EH (cell line): ENCODE data around the gene TCEANC2.
"Not testable (repeated sequence)": the region's sequence is repeated elsewhere in the genome, so short reads cannot be mapped to it uniquely, and the experiment has no call there.

Source experiments
- DNase-seq: peaks from one replicate; pipeline ENCODE4 v3.0.0-alpha.2; 2015; ENCODE audit warnings: low read depth

Gene TCEANC2

GRCh38 chr1:54027848-54028247 lies 25.6 kb upstream of the TCEANC2 start:
- DNase-seq: no peak

- DNase-seq: no peak
Observed at GRCh38 chr1:54028306-54029251, 24.8 kb upstream of the TCEANC2 start.

DNA sequence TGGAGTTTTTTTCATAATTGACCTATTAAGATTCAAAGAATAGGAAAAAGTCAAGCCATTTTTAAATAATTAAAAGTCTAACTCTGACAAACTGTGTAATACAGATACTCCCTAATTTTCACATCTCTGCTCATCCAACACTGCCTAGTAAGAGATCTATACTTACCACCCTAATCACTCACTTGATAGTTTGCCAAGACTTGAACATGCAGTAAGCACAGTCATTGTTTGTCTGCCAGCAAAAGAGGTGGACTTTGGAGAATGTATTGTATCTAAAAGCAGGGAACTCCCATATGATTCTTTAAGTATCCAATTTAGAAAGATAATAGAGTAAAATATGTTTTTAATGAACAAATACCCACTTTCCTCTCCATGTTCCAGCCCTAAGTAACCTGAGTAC lies 15.9 kb upstream of the TCEANC2 start:
- DNase-seq: no peak

DNA sequence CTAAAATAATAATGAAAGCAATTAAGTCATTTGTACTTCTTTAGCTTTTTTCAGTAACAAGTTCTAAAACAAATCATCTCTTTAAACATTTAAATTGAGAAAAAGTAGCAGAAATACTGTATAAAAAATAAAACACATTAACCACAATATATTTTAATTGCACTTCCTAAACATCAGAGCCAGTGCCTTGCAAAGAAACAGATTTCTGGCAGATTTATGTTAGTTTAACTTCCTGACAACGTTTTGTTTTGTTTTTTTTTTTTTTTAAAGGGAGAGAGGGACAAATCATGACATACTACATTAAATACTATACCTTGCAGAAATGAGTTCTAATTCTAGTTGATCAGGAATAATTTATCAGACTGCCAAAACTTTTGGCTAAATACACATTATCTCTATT lies 11.6 kb upstream of the TCEANC2 start:
- DNase-seq: no peak

GRCh38 chr1:54045496-54045895 lies 7.9 kb upstream of the TCEANC2 start:
- DNase-seq: no peak

GRCh38 chr1:54046671-54047383 lies 6.6 kb upstream of the TCEANC2 start:
- peak; percentile 27 for DNase-seq

GRCh38 chr1:54047384-54048305 lies 5.8 kb upstream of the TCEANC2 start:
- DNase-seq: peak; percentile 34

GRCh38 chr1:54050435-54050834 lies 3.0 kb upstream of the TCEANC2 start:
- not testable (repeated sequence) for DNase-seq

DNA sequence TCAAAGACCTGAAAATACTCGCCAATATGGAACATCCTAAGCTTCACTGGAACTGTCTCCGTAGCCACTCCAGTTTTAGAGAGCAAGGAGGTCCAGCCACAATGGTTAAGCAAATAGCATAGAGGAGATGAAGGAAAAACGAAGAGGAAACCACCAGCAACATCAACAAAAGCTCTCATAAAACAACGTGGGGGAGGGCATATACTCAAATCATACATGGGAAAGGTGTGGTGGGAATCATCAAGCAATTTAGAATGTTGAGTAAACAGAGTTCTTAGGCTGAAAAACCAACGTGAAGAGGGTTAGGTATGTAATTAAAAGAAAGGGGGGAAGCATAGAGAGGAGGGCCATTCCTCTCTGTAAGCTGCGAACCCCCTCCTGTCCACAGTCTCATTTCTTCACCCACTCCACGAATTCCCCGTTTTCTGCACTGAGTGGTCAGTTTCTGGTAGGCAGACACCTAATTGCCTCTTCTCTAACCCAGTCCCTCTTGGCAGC lies 1.4 kb upstream of the TCEANC2 start:
- DNase-seq: peak; percentile 35

GRCh38 chr1:54052431-54052933 lies 926 bp upstream of the TCEANC2 start:
- DNase-seq: peak; percentile 81

- peak; percentile 28 for DNase-seq
Observed at GRCh38 chr1:54053745-54054437, 483 bp downstream of the TCEANC2 start.

DNA sequence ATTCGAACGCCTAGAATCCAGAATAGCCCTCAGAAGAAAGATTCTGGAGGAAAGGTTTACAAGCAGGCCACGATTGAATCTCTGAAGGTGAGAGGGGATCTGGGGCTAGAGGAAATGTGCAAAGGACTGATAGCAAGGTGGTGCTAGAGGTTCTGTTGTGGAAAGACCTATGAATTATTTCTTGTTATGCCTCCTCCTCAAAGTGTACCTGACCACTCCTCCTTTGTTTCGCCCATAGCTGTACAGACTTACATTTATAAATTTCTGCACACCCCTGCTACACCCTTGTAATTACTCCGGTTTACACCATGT lies 986 bp downstream of the TCEANC2 start:
- DNase-seq: no peak

GRCh38 chr1:54064299-54064698 lies 10.9 kb downstream of the TCEANC2 start:
- peak; percentile 9 for DNase-seq

- DNase-seq: no peak
Observed at GRCh38 chr1:54069791-54070170, 16.4 kb downstream of the TCEANC2 start.

DNA sequence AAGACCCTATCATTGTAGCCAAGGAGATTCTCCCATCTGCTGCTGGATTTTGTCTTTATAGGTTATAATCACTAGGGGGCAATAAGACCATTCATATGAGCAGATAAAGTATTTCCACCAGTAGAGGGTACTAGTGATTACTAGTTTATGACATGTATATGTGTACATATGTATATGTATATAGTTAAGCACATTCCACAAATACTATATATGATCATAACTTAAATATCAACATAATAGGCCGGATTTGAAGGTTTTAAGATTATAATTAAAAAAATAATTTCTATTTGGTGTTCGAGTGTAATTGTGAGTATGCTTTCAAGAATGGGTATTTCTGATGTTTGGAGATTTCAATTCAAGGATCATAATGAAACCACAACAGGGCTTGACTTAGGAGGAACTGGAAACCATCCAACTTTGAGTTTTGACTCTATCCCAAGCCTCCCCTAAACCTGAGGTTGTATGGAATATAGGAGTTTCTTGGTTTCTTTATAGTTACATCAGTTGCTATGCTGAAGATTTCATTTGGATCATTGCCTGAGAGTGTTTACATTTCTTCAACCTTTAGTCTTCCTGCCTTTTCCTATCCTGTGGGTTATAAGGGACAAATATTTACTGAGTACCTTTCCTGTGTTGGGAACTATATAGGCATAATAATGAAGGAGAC lies 16.9 kb downstream of the TCEANC2 start:
- peak; percentile 62 for DNase-seq

GRCh38 chr1:54077359-54077758 lies 24.0 kb downstream of the TCEANC2 start:
- no peak for DNase-seq

DNA sequence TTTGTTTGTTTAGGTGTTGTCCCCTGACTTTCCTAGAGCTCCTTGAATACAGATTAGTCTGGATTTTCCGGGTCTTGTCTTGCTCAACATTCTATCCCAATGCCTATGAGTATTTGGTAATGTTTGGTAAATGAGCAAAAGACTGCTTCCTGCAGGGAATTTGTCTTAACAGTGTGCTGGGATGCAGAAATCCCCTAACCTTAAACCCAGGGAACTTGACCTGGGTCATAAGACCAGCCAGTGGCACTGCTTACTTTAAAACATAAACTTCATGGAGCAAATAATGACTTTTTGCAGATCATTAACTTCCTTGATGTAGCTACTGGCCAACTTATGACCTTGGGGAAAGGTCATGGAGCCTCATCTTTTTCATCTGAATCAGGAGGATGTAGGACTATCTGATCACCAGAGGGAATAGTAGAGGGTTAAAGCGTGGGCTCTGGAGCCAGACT lies 27.2 kb downstream of the TCEANC2 start:
- DNase-seq: no peak

- peak; percentile 70 for DNase-seq
Observed at GRCh38 chr1:54081306-54082270, 28.2 kb downstream of the TCEANC2 start.

- no peak for DNase-seq
Observed at GRCh38 chr1:54084794-54085193, 31.4 kb downstream of the TCEANC2 start.
